ENCODE data around the gene PCDHGB1.
"Not testable (repeated sequence)": the region's sequence is repeated elsewhere in the genome, so short reads cannot be mapped to it uniquely, and the experiment has no call there.

Gene PCDHGB1

DNA sequence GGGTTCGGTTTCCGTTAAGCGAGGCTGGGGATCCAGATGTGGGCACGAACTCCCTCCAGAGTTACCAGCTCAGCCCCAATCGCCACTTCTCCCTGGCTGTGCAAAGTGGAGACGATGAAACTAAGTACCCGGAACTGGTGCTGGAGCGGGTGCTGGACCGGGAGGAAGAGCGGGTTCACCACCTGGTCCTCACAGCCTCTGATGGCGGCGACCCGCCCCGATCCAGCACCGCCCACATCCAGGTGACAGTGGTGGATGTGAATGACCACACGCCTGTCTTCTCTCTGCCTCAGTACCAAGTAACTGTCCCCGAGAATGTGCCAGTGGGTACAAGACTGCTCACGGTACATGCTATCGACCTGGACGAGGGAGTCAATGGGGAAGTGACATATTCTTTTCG is 33.4 kb downstream of the PCDHGB1 start:
- DNase-seq (ENCODE audit: low read depth), result no peak

DNA sequence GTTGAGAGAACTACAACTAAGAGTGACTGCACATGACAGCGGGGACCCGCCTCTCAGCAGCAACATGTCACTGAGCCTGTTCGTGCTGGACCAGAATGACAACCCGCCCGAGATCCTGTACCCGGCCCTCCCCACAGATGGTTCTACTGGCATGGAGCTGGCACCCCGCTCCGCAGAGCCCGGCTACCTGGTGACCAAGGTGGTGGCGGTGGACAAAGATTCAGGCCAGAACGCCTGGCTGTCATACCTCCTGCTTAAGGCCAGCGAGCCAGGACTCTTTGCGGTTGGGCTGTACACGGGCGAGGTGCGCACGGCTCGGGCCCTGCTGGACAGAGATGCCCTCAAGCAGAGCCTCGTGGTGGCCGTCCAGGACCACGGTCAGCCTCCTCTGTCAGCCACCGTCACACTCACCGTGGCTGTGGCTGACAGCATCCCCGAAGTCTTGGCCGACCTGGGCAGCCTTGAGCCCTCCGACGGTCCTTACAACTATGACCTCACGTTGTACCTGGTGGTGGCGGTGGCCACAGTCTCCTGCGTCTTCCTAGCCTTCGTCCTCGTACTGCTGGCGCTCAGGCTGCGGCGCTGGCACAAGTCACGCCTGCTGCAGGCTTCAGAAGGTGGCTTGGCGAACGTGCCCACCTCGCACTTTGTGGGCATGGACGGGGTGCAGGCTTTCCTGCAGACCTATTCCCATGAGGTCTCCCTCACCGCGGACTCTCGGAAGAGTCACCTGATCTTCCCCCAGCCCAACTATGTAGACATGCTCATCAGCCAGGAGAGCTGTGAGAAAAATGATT is 34.8 kb downstream of the PCDHGB1 start:
- DNase-seq (ENCODE audit: low read depth), result no peak

DNA sequence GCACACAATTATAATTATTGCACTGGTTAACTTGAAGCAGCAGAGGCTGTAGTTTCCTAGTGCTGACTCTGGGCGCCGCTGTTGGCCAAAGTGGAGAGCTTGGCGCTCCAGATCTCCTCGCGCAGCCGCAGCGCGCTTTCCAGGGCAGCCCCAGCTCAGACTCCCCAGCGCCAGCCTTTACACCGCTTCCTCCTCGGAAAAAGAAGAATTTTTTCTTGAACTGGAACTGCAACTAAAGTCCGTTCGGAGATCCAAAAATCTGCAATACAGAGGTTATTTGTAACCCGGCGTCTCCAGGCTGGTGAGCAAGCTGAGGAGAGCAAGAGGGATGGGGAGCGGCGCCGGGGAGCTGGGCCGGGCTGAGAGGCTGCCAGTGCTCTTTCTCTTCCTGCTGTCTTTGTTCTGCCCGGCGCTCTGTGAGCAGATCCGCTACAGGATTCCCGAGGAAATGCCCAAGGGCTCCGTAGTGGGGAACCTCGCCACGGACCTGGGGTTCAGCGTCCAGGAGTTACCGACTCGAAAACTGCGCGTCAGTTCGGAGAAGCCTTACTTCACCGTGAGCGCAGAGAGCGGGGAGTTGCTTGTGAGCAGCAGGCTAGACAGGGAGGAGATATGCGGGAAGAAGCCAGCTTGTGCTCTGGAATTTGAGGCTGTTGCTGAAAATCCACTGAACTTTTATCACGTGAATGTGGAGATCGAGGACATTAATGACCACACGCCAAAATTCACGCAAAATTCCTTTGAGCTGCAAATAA is 37.8 kb downstream of the PCDHGB1 start, which contains the start of gene PCDHGB4:
Gene PCDHGB4, plus strand, starts transcription at position 142 of the 755 bp plus-strand sequence. Its CDS starts 187 bp downstream, at position 329.
- DNase-seq (ENCODE audit: low read depth), result peak; percentile 31

DNA sequence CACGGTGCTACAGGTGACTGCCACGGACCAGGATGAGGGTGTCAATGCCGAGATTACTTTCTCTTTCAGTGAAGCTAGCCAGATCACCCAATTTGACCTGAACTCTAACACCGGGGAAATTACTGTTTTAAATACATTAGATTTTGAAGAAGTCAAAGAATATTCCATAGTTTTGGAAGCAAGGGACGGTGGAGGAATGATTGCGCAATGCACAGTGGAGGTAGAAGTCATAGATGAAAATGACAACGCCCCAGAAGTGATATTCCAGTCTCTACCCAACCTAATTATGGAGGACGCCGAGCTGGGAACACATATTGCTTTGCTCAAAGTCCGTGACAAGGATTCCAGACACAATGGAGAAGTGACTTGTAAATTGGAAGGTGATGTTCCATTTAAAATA is 38.8 kb downstream of the PCDHGB1 start:
- DNase-seq (ENCODE audit: low read depth), result no peak

DNA sequence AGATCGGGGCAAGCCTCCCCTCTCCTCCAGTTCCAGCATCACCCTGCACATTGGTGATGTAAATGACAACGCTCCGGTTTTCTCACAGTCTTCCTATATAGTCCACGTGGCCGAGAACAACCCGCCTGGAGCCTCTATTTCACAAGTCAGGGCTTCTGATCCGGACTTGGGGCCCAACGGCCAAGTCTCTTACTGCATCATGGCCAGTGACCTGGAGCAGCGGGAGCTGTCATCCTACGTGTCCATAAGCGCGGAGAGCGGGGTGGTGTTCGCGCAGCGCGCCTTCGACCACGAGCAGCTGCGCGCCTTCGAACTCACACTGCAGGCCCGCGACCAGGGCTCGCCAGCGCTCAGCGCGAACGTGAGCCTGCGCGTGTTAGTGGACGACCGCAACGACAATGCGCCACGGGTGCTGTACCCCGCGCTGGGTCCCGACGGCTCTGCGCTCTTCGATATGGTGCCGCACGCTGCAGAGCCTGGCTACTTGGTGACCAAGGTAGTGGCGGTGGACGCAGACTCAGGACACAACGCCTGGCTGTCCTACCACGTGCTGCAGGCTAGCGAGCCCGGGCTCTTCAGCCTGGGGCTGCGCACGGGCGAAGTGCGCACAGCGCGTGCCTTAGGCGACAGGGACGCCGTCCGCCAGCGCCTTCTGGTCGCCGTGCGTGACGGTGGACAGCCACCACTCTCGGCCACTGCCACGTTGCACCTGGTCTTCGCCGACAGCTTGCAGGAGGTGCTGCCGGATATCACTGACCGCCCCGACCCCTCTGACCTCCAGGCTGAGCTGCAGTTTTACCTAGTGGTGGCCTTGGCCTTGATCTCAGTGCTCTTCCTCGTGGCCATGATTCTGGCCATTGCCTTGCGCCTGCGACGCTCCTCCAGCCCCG is 39.5 kb downstream of the PCDHGB1 start:
- no peak for DNase-seq (ENCODE audit: low read depth)

DNA sequence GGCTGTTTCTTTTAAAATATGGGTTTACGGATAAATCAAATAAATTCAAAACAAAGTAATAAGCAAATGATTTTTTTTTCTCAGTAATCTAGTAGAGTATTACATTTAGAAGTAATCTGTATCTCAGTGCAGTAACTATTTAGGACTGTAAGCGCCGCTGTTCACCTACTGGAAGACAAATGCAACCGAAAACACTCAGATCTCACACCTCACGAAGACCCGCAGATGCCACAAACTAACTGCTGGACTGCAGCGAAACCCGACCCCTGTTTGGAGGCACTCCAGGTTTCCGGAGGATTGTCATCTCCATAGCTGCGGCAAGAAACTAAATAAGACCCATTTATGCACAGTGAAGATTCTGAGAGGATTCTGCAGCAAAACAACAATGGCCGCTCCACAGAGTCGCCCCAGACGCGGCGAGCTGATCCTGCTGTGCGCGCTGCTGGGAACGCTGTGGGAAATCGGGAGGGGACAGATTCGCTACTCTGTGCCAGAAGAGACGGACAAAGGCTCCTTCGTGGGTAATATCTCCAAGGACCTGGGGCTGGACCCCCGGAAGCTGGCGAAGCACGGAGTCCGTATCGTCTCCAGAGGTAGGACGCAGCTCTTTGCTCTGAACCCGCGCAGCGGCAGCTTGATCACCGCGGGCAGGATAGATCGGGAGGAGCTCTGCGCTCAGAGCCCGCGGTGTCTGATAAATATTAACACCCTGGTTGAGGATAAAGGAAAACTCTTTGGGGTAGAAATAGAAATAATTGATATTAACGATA is 42.7 kb downstream of the PCDHGB1 start, which contains the start of gene PCDHGA8:
Gene PCDHGA8, plus strand, starts transcription at position 205 of the 770 bp plus-strand sequence. Its CDS starts 181 bp downstream, at position 386.
- no peak for DNase-seq (ENCODE audit: low read depth)

DNA sequence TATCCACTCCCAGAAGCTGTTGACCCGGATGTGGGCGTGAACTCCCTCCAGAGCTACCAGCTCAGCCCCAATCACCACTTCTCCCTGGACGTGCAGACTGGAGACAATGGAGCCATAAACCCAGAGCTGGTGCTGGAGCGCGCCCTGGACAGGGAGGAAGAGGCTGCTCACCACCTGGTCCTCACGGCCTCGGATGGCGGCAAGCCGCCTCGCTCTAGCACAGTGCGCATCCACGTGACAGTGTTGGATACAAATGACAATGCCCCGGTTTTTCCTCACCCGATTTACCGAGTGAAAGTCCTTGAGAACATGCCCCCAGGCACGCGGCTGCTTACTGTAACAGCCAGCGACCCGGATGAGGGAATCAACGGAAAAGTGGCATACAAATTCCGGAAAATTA is 43.4 kb downstream of the PCDHGB1 start:
- DNase-seq (ENCODE audit: low read depth), result no peak

DNA sequence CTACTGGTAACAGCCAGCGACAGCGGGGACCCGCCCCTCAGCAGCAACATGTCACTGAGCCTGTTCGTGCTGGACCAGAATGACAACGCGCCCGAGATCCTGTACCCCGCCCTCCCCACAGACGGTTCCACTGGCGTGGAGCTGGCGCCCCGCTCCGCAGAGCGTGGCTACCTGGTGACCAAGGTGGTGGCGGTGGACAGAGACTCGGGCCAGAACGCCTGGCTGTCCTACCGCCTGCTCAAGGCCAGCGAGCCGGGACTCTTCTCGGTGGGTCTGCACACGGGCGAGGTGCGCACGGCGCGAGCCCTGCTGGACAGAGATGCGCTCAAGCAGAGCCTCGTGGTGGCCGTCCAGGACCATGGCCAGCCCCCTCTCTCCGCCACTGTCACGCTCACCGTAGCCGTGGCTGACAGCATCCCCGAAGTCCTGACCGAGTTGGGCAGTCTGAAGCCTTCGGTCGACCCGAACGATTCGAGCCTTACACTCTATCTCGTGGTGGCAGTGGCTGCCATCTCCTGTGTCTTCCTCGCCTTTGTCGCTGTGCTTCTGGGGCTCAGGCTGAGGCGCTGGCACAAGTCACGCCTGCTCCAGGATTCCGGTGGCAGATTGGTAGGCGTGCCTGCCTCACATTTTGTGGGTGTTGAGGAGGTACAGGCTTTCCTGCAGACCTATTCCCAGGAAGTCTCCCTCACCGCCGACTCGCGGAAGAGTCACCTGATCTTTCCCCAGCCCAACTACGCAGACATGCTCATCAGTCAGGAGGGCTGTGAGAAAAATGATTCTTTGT is 44.7 kb downstream of the PCDHGB1 start:
- DNase-seq (ENCODE audit: low read depth), result not testable (repeated sequence)

DNA sequence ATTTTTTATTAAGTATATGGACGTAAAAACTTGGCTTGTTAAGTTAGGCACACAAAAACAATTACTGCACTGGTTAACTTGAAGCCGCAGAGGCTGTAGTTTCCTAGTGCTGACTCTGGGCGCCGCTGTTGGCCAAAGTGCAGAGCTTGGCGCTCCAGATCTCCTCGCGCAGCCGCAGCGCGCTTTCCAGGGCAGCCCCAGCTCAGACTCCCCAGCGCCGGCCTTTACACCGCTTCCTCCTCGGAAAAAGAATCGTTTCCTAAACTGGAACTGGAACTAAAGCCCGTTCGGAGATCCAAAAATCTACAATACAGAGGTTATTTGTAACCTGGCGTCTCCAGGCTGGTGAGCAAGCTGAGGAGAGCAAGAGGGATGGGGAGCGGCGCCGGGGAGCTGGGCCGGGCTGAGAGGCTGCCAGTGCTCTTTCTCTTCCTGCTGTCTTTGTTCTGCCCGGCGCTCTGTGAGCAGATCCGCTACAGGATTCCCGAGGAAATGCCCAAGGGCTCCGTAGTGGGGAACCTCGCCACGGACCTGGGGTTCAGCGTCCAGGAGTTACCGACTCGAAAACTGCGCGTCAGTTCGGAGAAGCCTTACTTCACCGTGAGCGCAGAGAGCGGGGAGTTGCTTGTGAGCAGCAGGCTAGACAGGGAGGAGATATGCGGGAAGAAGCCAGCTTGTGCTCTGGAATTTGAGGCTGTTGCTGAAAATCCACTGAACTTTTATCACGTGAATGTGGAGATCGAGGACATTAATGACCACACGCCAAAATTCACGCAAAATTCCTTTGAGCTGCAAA is 48.1 kb downstream of the PCDHGB1 start, which contains the start of gene PCDHGB5:
Gene PCDHGB5, plus strand, starts transcription at position 192 of the 796 bp plus-strand sequence. Its CDS starts 181 bp downstream, at position 373.
- peak; percentile 40 for DNase-seq (ENCODE audit: low read depth)

DNA sequence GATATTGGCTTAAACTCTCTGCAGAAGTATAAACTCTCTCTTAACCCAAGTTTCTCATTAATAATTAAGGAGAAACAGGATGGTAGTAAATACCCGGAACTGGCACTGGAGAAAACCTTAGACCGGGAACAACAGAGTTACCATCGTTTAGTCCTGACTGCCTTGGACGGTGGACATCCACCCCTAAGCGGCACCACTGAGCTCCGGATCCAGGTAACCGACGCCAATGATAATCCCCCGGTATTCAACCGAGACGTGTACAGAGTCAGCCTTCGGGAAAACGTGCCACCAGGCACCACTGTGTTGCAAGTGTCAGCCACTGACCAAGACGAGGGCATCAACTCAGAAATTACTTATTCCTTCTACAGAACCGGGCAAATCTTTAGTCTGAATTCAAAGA is 48.7 kb downstream of the PCDHGB1 start:
- no peak for DNase-seq (ENCODE audit: low read depth)

DNA sequence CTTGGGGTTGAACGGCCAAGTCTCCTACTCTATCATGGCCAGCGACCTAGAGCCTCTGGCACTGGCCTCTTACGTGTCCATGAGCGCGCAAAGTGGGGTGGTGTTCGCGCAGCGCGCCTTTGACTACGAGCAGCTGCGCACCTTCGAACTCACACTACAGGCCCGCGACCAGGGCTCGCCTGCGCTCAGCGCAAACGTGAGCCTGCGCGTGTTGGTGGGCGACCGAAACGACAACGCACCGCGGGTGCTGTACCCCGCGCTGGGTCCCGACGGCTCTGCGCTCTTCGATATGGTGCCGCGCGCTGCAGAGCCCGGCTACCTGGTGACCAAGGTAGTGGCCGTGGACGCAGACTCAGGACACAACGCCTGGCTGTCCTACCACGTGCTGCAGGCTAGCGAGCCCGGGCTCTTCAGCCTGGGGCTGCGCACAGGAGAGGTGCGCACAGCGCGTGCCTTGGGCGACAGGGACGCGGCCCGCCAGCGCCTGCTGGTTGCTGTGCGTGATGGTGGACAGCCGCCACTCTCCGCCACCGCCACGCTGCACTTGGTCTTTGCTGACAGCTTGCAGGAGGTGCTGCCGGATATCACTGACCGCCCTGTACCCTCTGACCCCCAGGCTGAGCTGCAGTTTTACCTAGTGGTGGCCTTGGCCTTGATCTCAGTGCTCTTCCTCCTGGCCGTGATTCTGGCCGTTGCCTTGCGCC is 49.8 kb downstream of the PCDHGB1 start:
- no peak for DNase-seq (ENCODE audit: low read depth)

Measured in activated T-cell treated with anti-CD3 and anti-CD28 coated beads for 48 hours (primary cell).